ENCODE results near the gene N4BP2L2.

Gene N4BP2L2

DNA sequence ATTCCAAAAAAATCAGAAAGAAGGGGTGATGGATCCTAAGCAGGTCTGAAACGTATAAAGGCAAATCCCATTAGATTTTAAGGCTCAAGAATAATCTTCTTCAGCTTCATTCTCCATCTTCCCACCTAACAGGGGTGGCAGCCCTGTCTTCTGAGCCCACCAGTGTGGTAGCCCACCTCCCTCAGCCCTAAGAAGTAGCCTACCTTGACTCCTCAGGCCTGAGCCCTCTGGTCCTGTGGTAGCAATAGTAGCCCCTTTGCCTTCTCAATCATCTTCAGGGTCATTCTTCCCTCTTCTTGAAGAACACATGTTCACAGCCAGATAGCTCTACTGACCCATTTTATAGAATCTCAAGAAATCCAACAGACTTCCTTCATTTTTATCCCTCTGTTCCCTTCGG is 33.7 kb downstream of the N4BP2L2 start:
- no peak overlapping the region for H3K4me3 ChIP-seq (ENCODE audit: control insufficient read depth, low read depth, low read length)
- TF ChIP-seq, protein P1, sequence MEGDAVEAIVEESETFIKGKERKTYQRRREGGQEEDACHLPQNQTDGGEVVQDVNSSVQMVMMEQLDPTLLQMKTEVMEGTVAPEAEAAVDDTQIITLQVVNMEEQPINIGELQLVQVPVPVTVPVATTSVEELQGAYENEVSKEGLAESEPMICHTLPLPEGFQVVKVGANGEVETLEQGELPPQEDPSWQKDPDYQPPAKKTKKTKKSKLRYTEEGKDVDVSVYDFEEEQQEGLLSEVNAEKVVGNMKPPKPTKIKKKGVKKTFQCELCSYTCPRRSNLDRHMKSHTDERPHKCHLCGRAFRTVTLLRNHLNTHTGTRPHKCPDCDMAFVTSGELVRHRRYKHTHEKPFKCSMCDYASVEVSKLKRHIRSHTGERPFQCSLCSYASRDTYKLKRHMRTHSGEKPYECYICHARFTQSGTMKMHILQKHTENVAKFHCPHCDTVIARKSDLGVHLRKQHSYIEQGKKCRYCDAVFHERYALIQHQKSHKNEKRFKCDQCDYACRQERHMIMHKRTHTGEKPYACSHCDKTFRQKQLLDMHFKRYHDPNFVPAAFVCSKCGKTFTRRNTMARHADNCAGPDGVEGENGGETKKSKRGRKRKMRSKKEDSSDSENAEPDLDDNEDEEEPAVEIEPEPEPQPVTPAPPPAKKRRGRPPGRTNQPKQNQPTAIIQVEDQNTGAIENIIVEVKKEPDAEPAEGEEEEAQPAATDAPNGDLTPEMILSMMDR (IDR thresholded peaks at IDR 0.05; ENCODE audit: control insufficient read depth, insufficient read depth, low read depth, low read length, missing control alignments), result no peak
- DNase-seq (ENCODE audit: low read depth), result no peak

GRCh38 chr13:32504263-32504662 is 34.3 kb downstream of the N4BP2L2 start:
- TF ChIP-seq, protein P1 (IDR thresholded peaks at IDR 0.05; ENCODE audit: control insufficient read depth, insufficient read depth, low read depth, low read length, missing control alignments), result no peak
- no peak for DNase-seq (ENCODE audit: low read depth)
- no peak overlapping the region for H3K4me3 ChIP-seq (ENCODE audit: control insufficient read depth, low read depth, low read length)

GRCh38 chr13:32503727-32504126 is 34.9 kb downstream of the N4BP2L2 start:
- TF ChIP-seq, protein P1 (IDR thresholded peaks at IDR 0.05; ENCODE audit: control insufficient read depth, insufficient read depth, low read depth, low read length, missing control alignments), result no peak
- no peak for DNase-seq (ENCODE audit: low read depth)
- no peak overlapping the region for H3K4me3 ChIP-seq (ENCODE audit: control insufficient read depth, low read depth, low read length)

GRCh38 chr13:32501064-32501463 is 37.5 kb downstream of the N4BP2L2 start:
- TF ChIP-seq, protein P1 (IDR thresholded peaks at IDR 0.05; ENCODE audit: control insufficient read depth, insufficient read depth, low read depth, low read length, missing control alignments), result no peak
- DNase-seq (ENCODE audit: low read depth), result no peak
- no peak overlapping the region for H3K4me3 ChIP-seq (ENCODE audit: control insufficient read depth, low read depth, low read length)

- DNase-seq (ENCODE audit: low read depth), result no peak
- no peak overlapping the region for H3K4me3 ChIP-seq (ENCODE audit: control insufficient read depth, low read depth, low read length)
- TF ChIP-seq, protein P1 (IDR thresholded peaks at IDR 0.05; ENCODE audit: control insufficient read depth, insufficient read depth, low read depth, low read length, missing control alignments), result no peak
Observed at GRCh38 chr13:32499538-32500210, 38.9 kb downstream of the N4BP2L2 start.

DNA sequence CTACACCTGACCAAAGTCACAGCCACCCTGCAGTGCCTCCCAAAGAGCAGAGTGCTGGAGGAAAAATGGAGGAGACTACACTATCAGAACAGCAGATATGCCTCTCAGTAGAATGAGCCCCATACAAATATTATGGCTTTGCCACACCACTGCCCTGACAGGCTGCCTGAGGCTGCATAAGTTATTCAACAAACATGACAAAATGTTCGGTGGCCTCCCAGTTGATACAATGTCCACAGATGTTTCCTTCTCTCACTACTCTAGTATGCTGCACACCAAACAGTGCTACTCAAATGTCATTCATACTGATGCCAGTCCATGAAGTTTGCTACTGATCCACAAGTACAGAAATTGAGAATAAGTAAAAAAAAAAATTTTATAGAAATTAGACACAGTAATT is 41.0 kb downstream of the N4BP2L2 start:
- H3K4me3 ChIP-seq (ENCODE audit: control insufficient read depth, low read depth, low read length), result no peak overlapping the region
- no peak for DNase-seq (ENCODE audit: low read depth)
- TF ChIP-seq, protein P1 (IDR thresholded peaks at IDR 0.05; ENCODE audit: control insufficient read depth, insufficient read depth, low read depth, low read length, missing control alignments), result no peak
